ENCODE data around the gene CPXM2.

The CPXM2 gene

GRCh38 chr10:123886292-123886691, 5.3 kb downstream of the CPXM2 start:
- H3K36me3 ChIP-seq (ENCODE audit: control insufficient read depth in 2 of 2, insufficient read depth in 2 of 2, low read length in 2 of 2) = peaks cover 0 to 1% of the 10 kb centered on the region in 2 donors
- H3K9ac ChIP-seq (ENCODE audit: low read length in 2 of 2) = no peak overlapping the region
- H3K9me3 ChIP-seq (ENCODE audit: control insufficient read depth in 2 of 2, low read length in 2 of 2) = no peaks in the 10 kb centered on the region
- H3K27me3 ChIP-seq (ENCODE audit: control insufficient read depth in 1 of 2, insufficient read depth in 2 of 2, low read length in 2 of 2) = no peaks in the 10 kb centered on the region
- H3K27ac ChIP-seq (ENCODE audit: low read length) = peak overlapping the region; percentile 42
- H3K4me1 ChIP-seq (ENCODE audit: control insufficient read depth, insufficient read depth, low read length) = peaks cover 66% of the 10 kb centered on the region
- no peak overlapping the region for H3K4me3 ChIP-seq (ENCODE audit: low read length in 2 of 2)

DNA sequence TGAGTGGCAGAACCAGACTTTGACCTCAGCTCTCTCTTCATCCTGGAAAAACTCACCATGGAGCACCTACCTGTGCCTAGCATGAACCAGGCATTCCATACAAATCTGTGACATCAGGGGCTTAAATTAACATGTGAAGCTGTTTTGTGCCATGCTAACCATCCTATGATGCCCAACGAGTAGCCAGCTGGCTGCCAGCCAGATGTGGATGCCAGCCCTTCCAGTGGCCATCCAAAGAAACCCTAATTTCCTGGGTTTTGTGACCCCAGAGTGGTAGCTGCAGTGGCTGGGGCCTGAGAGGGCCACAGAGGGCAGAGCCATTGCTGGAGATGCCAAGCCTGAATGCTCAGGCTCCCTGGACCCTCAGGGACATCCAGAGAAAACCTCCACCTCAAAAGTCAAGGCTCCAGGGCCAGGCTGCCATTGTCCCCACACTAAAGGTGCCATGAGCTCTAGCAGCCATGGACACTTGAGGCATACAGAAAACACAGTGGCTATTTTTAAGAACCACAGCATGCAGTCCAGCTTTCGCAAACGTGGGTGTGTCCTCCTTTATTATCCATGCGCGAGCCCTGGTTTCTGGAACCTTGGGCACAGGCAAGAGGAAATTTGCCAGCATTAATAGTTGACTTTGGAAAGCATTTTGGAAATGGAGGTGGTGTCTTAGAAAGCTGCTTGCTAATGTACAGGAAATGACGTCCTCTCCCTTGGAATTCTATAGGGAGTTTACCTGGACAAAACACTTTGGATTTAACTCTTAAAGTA, 6.0 kb downstream of the CPXM2 start:
- H3K27me3 ChIP-seq (ENCODE audit: control insufficient read depth in 1 of 2, insufficient read depth in 2 of 2, low read length in 2 of 2) = no peaks in the 10 kb centered on the region
- H3K9me3 ChIP-seq (ENCODE audit: control insufficient read depth in 2 of 2, low read length in 2 of 2) = no peaks in the 10 kb centered on the region
- H3K4me3 ChIP-seq (ENCODE audit: low read length in 2 of 2) = peak overlapping the region in 1 of 2 donors; percentile 15
- peaks cover 72% of the 10 kb centered on the region for H3K4me1 ChIP-seq (ENCODE audit: control insufficient read depth, insufficient read depth, low read length)
- H3K27ac ChIP-seq (ENCODE audit: low read length) = peak overlapping the region; percentile 58
- H3K9ac ChIP-seq (ENCODE audit: low read length in 2 of 2) = peak overlapping the region in 1 of 2 donors; percentile 34
- peaks cover 0 to 3% of the 10 kb centered on the region in 2 donors for H3K36me3 ChIP-seq (ENCODE audit: control insufficient read depth in 2 of 2, insufficient read depth in 2 of 2, low read length in 2 of 2)

DNA sequence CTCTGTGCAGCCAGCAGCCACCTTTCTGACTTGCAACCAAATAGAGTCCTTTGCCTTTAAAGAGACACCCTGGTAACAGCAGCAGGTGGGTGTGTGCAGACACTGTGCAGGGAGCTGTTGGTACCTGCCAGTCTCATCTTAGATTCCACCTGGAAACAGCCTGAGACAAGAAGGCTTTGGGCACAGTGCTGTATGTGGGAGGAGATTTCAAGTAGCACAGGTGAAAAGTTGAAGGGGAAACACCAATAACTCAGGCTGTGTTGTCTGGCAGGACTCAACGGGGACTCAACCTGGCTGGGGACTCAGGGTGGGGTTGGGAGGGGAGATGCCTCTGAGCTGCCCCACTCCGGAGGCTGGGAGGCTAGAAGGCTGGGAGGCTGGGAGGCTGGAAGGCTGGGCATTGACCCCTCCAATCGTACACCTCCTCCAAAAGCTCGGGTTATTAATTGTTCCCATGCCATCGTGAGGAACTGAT, 6.7 kb downstream of the CPXM2 start:
- Histone ChIP-seq H3K36me3 (ENCODE audit: control insufficient read depth in 2 of 2, insufficient read depth in 2 of 2, low read length in 2 of 2) (peaks cover 0 to 3% of the 10 kb centered on the region in 2 donors), H3K4me1 (ENCODE audit: control insufficient read depth, insufficient read depth, low read length) (peaks cover 72% of the 10 kb centered on the region), H3K9ac (ENCODE audit: low read length in 2 of 2) (no peak overlapping the region), H3K4me3 (ENCODE audit: low read length in 2 of 2) (peak overlapping the region in 1 of 2 donors; percentile 15), H3K27ac (ENCODE audit: low read length) (peak overlapping the region; percentile 58), H3K27me3 (ENCODE audit: control insufficient read depth in 1 of 2, insufficient read depth in 2 of 2, low read length in 2 of 2) (no peaks in the 10 kb centered on the region), H3K9me3 (ENCODE audit: control insufficient read depth in 2 of 2, low read length in 2 of 2) (no peaks in the 10 kb centered on the region)

GRCh38 chr10:123884351-123884906, 7.2 kb downstream of the CPXM2 start:
- H3K36me3 ChIP-seq (ENCODE audit: control insufficient read depth in 2 of 2, insufficient read depth in 2 of 2, low read length in 2 of 2) = peaks cover 3 to 4% of the 10 kb centered on the region in 2 donors
- no peaks in the 10 kb centered on the region for H3K9me3 ChIP-seq (ENCODE audit: control insufficient read depth in 2 of 2, low read length in 2 of 2)
- peak overlapping the region; percentile 58 for H3K27ac ChIP-seq (ENCODE audit: low read length)
- peak overlapping the region in 1 of 2 donors; percentile 40 for H3K4me3 ChIP-seq (ENCODE audit: low read length in 2 of 2)
- H3K9ac ChIP-seq (ENCODE audit: low read length in 2 of 2) = no peak overlapping the region
- H3K27me3 ChIP-seq (ENCODE audit: control insufficient read depth in 1 of 2, insufficient read depth in 2 of 2, low read length in 2 of 2) = no peaks in the 10 kb centered on the region
- peaks cover 74% of the 10 kb centered on the region for H3K4me1 ChIP-seq (ENCODE audit: control insufficient read depth, insufficient read depth, low read length)

GRCh38 chr10:123883673-123884320, 7.8 kb downstream of the CPXM2 start:
- H3K4me1 ChIP-seq (ENCODE audit: control insufficient read depth, insufficient read depth, low read length) = peaks cover 73% of the 10 kb centered on the region
- H3K36me3 ChIP-seq (ENCODE audit: control insufficient read depth in 2 of 2, insufficient read depth in 2 of 2, low read length in 2 of 2) = peaks cover 7 to 10% of the 10 kb centered on the region in 2 donors
- no peaks in the 10 kb centered on the region for H3K9me3 ChIP-seq (ENCODE audit: control insufficient read depth in 2 of 2, low read length in 2 of 2)
- H3K9ac ChIP-seq (ENCODE audit: low read length in 2 of 2) = no peak overlapping the region
- no peaks in the 10 kb centered on the region for H3K27me3 ChIP-seq (ENCODE audit: control insufficient read depth in 1 of 2, insufficient read depth in 2 of 2, low read length in 2 of 2)
- peak overlapping the region in 1 of 2 donors; percentile 47 for H3K4me3 ChIP-seq (ENCODE audit: low read length in 2 of 2)
- peak overlapping the region; percentile 53 for H3K27ac ChIP-seq (ENCODE audit: low read length)

- H3K27me3 ChIP-seq (ENCODE audit: control insufficient read depth in 1 of 2, insufficient read depth in 2 of 2, low read length in 2 of 2) = no peaks in the 10 kb centered on the region
- H3K36me3 ChIP-seq (ENCODE audit: control insufficient read depth in 2 of 2, insufficient read depth in 2 of 2, low read length in 2 of 2) = peaks cover 10 to 14% of the 10 kb centered on the region in 2 donors
- H3K9me3 ChIP-seq (ENCODE audit: control insufficient read depth in 2 of 2, low read length in 2 of 2) = no peaks in the 10 kb centered on the region
- no peak overlapping the region for H3K4me3 ChIP-seq (ENCODE audit: low read length in 2 of 2)
- H3K27ac ChIP-seq (ENCODE audit: low read length) = peak overlapping the region; percentile 53
- peaks cover 74% of the 10 kb centered on the region for H3K4me1 ChIP-seq (ENCODE audit: control insufficient read depth, insufficient read depth, low read length)
- H3K9ac ChIP-seq (ENCODE audit: low read length in 2 of 2) = no peak overlapping the region
These were observed 8.7 kb downstream of the CPXM2 start for GRCh38 chr10:123882681-123883445.

DNA sequence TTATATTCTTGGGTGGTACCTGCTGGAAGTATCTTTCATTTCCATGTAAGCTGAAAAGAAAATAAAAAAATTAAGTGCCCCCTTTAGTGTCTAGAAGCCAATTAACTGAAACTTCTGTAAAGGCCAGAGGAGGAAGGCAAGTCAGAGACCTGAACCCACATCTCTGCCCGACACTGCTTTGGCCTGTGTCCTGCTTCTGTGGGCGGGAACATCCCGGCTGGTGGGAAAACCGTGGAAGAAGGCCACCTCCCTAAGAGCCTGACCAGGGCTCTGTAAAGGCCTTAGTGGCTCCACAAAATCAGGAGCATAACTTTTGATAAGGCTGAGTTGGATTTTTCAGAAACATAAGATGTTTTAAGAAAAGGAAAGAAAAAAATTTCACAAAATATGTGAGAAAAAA, 9.4 kb downstream of the CPXM2 start:
- H3K4me3 ChIP-seq (ENCODE audit: low read length in 2 of 2) = no peak overlapping the region
- H3K36me3 ChIP-seq (ENCODE audit: control insufficient read depth in 2 of 2, insufficient read depth in 2 of 2, low read length in 2 of 2) = peaks cover 13 to 21% of the 10 kb centered on the region in 2 donors
- peak overlapping the region; percentile 53 for H3K27ac ChIP-seq (ENCODE audit: low read length)
- no peaks in the 10 kb centered on the region for H3K27me3 ChIP-seq (ENCODE audit: control insufficient read depth in 1 of 2, insufficient read depth in 2 of 2, low read length in 2 of 2)
- H3K4me1 ChIP-seq (ENCODE audit: control insufficient read depth, insufficient read depth, low read length) = peaks cover 67% of the 10 kb centered on the region
- no peaks in the 10 kb centered on the region for H3K9me3 ChIP-seq (ENCODE audit: control insufficient read depth in 2 of 2, low read length in 2 of 2)
- no peak overlapping the region for H3K9ac ChIP-seq (ENCODE audit: low read length in 2 of 2)

DNA sequence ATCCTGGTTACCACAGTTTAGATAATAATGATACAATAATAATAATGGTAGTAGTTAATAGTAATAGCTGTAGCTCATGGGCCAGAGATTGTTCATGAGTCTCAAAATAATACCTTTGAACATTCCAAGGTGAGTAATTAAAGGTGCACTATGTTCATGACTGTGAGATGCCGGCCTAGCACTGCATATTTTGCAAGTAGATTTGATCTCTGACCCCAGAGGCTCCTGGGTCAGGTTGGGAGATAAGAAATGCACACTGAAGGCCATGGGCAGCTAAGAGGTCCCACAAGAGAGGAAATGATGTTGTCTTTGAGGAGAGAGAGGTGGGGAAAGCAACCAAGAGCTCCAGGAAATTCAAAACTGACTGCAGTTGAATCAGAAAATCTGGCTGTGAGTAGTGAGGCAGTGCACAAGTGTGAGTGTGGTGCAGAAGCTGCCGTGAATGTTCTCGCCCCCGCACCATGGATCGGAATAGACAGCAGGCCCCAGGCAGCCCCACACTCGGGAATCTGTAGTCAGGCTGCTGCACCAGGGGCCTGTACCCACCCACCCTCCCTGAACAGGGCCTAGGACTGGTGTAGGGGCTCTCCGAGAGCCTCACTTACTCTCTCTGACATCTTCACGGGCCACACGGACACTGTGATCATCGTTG, 11.9 kb downstream of the CPXM2 start:
- Histone ChIP-seq H3K36me3 (ENCODE audit: control insufficient read depth in 2 of 2, insufficient read depth in 2 of 2, low read length in 2 of 2) (peaks cover 20 to 22% of the 10 kb centered on the region in 2 donors), H3K4me1 (ENCODE audit: control insufficient read depth, insufficient read depth, low read length) (peaks cover 56% of the 10 kb centered on the region), H3K4me3 (ENCODE audit: low read length in 2 of 2) (no peak overlapping the region), H3K9ac (ENCODE audit: low read length in 2 of 2) (no peak overlapping the region), H3K27me3 (ENCODE audit: control insufficient read depth in 1 of 2, insufficient read depth in 2 of 2, low read length in 2 of 2) (no peaks in the 10 kb centered on the region), H3K9me3 (ENCODE audit: control insufficient read depth in 2 of 2, low read length in 2 of 2) (no peaks in the 10 kb centered on the region), H3K27ac (ENCODE audit: low read length) (no peak overlapping the region)

GRCh38 chr10:123878666-123879303, 12.8 kb downstream of the CPXM2 start:
- Histone ChIP-seq H3K27me3 (ENCODE audit: control insufficient read depth in 1 of 2, insufficient read depth in 2 of 2, low read length in 2 of 2) (no peaks in the 10 kb centered on the region), H3K9me3 (ENCODE audit: control insufficient read depth in 2 of 2, low read length in 2 of 2) (no peaks in the 10 kb centered on the region), H3K9ac (ENCODE audit: low read length in 2 of 2) (no peak overlapping the region), H3K27ac (ENCODE audit: low read length) (peak overlapping the region; percentile 2), H3K4me3 (ENCODE audit: low read length in 2 of 2) (peak overlapping the region in 1 of 2 donors; percentile 4), H3K36me3 (ENCODE audit: control insufficient read depth in 2 of 2, insufficient read depth in 2 of 2, low read length in 2 of 2) (peaks cover 20 to 22% of the 10 kb centered on the region in 2 donors), H3K4me1 (ENCODE audit: control insufficient read depth, insufficient read depth, low read length) (peaks cover 48% of the 10 kb centered on the region)
